ENCODE measurements around the gene AHR. TPM values are rescaled to one million over a fixed set of nuclear protein-coding genes. Genes with fewer than 3 reads are reported as not detected.

The AHR gene
- total RNA-seq, 1 experiment from 2014 or later = 117 TPM

DNA sequence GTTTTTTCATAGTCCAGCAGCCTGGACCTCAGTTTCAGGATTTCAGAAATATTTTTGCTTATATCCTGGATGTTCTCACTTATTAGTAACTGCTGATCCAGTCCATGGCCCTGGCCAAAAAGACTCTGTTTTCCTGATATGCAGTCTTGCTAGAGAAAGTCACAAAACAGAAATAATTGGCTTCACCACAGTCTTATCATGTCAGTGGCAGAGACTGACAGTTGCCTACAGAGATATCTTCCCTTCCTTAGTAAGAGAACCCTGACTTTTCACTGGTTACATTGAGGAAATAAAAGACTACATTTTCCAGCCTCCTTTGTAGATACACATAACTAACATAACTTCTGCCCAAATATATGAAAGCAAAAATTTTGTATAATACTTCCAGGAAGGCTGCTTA, 56.6 kb downstream of the AHR start:
- no peak overlapping the region for H3K4me3 ChIP-seq
- H3K27me3 ChIP-seq = no peaks in the 10 kb centered on the region
- no peak for DNase-seq
- H3K36me3 ChIP-seq = peaks cover 57% of the 10 kb centered on the region
- H3K9me3 ChIP-seq = peaks cover 13% of the 10 kb centered on the region

DNA sequence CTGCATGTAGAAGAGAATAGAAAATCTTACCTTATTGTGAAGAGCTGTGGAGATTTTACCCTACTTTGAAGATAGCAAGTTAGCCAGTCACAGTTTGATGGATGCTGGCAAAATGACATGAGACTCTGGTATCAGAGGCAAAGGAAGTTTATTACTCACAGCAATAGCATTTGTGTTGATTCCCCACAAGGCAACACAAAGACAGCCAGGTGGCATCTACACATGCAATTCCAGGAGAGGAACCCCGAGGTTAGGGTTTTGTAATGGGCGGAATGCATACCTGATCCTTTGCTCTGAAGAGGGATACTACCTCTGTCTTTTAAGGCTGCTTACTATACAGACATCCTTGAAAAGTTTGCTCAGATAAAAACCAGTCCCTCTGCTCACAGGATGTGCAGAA, 59.5 kb downstream of the AHR start:
- H3K27me3 ChIP-seq = no peaks in the 10 kb centered on the region
- no peak overlapping the region for H3K4me3 ChIP-seq
- no peak for DNase-seq
- H3K9me3 ChIP-seq = no peaks in the 10 kb centered on the region
- peaks cover 36% of the 10 kb centered on the region for H3K36me3 ChIP-seq

DNA sequence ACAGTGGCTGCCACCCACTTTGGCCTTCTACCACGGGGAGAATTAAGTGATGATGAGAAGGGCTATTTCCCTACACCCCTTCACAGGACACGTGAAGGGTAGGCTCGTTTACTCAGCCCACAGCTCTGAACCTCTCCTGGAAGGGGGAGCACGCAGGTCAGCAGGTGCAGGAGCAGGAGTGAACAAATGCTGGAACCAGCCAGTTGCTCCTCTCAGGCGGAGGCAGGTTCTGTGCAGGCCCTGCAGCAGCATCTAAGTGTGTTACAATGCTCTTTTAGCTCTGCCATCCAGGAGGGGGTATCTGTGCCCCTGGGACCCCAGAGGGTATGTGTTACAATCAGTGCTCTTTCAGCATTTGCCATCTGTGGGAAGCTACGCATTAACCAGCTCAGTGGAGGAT, 61.2 kb downstream of the AHR start:
- no peak for DNase-seq
- Histone ChIP-seq H3K27me3 (no peaks in the 10 kb centered on the region), H3K9me3 (no peaks in the 10 kb centered on the region), H3K4me3 (no peak overlapping the region), H3K36me3 (peaks cover 28% of the 10 kb centered on the region)

DNA sequence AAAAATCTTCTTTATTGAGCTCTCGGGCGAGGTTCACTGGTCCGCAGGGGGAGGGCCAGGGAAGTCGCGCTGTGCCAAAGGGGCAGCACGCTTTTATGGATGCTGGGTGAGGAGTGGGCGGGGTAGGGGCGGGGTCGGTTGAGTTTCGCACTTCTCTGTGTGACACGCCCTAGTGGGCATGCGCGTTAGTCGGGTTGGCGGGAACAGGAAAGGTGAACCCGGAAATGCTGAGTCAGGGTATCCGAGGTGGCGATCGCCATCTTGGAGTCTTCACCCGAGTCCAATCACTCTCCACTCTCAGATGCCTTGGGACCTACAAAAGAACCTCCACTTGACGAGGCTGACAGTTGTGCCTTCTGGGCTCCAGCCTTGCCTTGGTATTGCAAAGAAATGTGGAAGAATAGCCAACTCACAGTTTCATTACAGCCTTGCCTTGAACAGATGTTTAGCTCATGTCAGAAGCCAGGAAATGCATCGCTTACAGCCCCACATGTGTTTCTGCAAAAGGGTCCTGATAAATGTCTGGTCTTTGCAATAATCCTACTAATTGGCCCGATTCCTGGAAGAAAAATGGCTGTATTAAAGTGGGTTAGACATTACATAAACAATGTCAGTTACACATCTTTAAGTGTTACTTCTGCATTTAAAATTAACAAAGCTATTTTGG, 64.1 kb downstream of the AHR start:
- no peak for DNase-seq
- Histone ChIP-seq H3K27me3 (no peaks in the 10 kb centered on the region), H3K36me3 (peaks cover 12% of the 10 kb centered on the region), H3K4me3 (no peak overlapping the region), H3K9me3 (no peaks in the 10 kb centered on the region; the same call in 1 of the 2 replicates)

DNA sequence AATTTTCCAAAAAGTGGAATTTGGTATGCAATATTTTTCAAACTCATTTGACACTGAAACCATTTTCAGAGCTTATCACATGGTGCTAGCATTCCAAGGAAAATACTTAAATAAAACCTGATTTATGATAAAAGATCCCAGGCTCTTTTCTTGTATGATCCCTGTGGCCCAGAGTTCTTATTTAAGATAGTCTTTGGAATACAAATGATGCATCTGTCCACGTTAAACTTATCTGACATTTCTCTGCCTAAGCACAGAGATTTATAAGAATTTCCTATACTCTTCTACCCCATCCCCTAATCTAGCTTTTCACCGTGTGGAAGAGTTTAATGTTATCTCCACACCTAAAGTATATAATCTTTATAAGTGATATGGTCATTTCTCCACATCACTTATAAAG, 66.2 kb downstream of the AHR start:
- no peak overlapping the region for H3K4me3 ChIP-seq
- no peak for DNase-seq
- H3K9me3 ChIP-seq = no peaks in the 10 kb centered on the region; the same call in 1 of the 2 replicates
- no peaks in the 10 kb centered on the region; the same call in 1 of the 2 replicates for H3K36me3 ChIP-seq
- no peaks in the 10 kb centered on the region for H3K27me3 ChIP-seq

DNA sequence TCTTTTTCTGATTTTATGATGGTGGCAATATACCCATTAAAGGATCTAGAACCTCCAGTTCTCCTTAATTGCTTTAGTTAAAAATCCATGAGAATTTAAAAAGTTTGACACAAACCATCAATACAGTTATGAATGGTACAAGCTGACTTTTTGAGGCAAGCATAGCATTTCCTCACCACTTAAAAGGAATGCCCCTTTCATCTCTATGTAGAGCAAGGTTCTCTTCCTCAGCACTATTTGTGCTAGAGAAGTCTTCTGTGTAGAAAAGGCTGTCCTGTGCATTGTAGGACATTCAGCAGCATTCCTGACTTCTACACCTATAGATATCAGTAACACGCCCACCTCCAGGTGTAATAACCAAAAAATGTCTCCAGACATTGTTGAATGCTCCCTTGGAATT, 67.3 kb downstream of the AHR start:
- DNase-seq = no peak
- Histone ChIP-seq H3K4me3 (no peak overlapping the region), H3K36me3 (no peaks in the 10 kb centered on the region; the same call in 1 of the 2 replicates), H3K27me3 (no peaks in the 10 kb centered on the region), H3K9me3 (no peaks in the 10 kb centered on the region; the same call in 1 of the 2 replicates)

DNA sequence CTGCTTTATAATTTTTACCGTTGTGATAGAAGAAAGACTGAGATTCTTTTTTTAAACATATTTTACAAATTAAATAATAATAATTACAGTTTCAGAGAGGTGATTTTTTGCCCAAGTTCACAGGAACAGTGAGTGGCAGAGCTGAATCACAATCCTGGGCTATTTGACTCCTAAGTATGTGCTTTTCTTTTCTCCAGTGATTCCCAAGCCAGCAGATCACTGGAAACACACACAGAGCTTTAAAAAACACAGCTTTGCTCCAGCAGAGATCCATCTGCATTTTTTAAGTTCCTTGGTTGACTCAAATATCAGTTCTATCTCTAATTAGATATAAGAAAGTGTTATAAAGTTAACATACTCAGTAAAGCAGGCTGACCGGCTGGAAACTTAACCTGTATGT, 69.0 kb downstream of the AHR start:
- Histone ChIP-seq H3K9me3 (no peaks in the 10 kb centered on the region; the same call in 1 of the 2 replicates), H3K27me3 (no peaks in the 10 kb centered on the region), H3K36me3 (no peaks in the 10 kb centered on the region), H3K4me3 (no peak overlapping the region)
- DNase-seq = no peak

DNA sequence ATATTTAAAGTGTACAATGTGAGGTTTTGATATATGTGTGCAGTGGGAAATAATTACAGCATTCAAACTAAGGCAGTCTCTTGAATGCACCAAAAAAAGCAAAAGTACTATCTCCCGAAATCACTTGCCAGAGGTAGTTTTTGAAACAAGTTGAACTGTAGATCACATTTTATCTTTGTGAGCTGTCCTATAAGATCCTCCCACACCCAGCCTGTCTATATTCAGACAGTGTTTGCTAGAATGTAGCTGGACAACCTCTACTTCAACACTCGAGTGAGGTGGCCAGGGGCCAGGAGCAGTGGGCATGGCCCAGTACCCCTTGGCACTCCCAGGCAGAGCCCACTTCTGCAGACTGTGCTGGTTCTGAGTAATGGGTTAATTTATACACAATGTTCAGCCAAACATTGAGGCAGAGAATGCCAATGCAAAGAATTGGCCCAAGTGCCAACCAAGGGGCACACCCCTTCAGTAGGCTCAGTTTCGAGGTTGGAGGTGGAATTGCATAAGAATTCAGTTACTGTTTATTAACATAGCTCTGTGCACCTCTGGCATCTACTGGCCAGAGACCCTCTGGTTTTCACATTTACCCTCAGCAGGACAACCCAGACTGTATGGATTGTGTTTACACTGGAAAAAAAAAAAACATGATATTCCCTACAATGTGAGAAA, 70.5 kb downstream of the AHR start:
- peak; percentile 53 for DNase-seq
- Histone ChIP-seq H3K27me3 (no peaks in the 10 kb centered on the region), H3K9me3 (no peaks in the 10 kb centered on the region; the same call in 1 of the 2 replicates), H3K36me3 (no peaks in the 10 kb centered on the region), H3K4me3 (no peak overlapping the region)

DNA sequence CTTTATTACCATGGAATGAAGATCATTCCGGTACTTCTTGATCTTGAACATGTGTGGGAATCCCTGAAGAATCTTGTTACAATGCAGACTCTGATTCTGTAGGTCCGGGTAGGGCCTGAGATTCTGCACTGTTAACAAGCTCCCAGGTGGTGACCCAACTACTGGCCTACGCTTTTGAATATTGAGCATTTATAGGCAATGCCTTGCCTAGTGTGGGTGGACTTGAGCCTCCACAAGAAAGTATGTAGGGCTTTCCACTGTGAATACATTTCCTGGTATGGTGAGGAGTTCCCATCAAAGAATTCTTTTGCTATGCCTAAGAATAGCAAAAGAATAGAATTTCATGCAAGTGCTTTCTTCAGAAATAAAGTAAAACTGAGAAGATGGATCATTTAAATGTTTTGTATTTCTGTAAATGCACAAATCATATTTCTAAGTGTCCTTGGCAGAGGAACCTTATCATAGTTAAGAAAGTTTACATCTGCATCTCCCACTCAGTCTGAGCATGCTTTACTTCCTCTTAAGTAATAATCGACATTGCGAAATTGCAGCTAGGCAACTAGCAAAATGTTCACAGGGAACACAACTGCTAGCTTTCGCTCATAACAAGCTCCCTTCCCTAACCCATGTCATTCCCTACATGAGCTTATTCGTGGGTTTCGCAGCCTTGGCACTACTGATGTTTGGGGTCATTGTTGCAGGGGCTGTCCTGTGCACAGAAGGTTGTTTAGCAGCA, 71.4 kb downstream of the AHR start:
- no peaks in the 10 kb centered on the region; the same call in 1 of the 2 replicates for H3K9me3 ChIP-seq
- no peaks in the 10 kb centered on the region for H3K27me3 ChIP-seq
- DNase-seq = peak; percentile 15
- H3K36me3 ChIP-seq = no peaks in the 10 kb centered on the region
- H3K4me3 ChIP-seq = no peak overlapping the region

DNA sequence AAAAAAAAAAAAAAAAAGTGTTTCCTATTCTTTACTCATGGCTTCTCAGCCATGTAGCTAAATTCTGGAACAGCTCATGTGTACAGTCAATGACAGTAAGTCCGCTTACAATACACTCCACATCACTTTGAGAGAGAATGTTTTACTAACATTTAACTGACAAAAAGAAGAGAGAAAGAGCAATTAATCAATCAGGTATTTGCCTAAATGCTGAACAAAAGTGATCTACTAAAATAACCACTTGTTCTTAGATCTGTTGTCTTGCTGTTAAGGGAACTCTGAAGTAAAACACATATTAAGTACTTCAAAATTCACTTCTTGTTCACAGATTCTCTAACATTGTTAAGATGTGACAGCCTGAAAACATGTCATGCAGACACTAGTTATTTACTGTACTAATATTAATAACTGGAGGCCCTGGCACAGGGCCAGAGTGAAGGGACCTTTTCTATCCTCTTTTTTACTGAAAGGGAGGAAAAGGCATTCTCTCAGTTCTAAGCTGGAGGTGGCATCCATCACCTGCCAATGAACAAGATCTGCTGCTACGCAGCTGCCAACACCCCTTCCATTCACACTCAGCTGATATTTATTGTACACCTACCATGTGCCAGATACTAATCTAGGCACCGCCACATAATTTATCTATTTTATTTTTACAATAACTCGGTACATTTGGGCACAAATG, 72.6 kb downstream of the AHR start:
- H3K4me3 ChIP-seq = no peak overlapping the region
- no peaks in the 10 kb centered on the region for H3K36me3 ChIP-seq
- DNase-seq = peak; percentile 21
- H3K27me3 ChIP-seq = no peaks in the 10 kb centered on the region
- no peaks in the 10 kb centered on the region; the same call in 1 of the 2 replicates for H3K9me3 ChIP-seq

DNA sequence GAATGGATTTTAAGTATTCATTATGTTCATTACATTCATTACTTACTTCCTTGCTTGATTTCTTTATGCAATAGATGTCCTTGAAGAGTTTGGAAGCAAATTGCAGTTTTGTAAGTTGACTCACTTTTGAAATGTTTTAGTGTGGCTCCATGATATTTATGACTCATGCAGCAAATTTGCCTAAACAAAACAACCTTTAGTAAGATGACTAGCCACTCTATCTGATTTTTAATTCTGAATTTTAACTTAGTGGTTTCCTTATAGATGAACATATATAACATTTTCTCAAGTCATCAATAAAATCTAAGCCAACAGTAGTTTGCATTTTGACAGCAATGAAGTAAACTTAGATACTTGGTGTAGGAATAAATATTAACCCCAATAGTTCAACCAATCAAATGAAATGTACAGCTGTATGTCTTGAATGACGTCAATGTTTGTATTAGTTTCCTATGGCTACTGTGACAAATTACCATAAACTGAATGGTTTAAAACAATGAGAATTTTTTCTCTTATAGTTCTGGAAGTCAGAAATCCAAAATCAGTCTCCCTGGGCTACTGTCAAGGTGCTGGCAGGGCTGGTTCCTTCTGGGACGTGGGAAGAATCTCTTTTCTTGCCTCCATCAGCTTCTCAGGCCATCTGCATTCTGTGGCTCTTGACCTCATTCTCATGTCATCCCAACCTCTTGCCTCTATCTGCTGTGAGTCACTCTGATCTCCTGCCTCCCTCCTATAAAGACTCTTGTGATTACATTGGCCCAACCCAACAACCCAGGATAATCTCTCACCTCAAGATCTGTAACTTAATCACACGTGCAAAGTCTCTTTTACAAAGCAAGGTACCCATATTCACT, 73.4 kb downstream of the AHR start:
- H3K4me3 ChIP-seq = no peak overlapping the region
- no peaks in the 10 kb centered on the region for H3K27me3 ChIP-seq
- DNase-seq = peak; percentile 72
- no peaks in the 10 kb centered on the region for H3K9me3 ChIP-seq
- no peaks in the 10 kb centered on the region for H3K36me3 ChIP-seq

DNA sequence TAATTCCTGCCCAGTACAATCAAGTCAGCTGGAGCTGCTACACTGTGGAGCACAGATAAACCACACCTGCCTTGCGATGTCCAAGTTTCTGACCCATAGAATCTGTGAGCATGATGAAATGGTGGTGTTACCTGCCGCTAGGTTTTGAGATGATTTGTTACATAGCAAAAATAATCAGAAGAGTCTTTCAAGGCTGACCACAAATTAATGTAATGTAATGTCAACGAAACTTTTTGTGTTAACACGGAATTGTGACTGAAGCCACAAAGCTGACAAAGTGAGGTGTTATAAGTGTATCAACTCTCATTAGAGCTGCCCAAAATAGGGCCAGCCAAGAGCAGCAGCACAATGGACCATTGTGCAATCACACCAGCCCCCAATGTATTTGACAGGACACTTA, 75.7 kb downstream of the AHR start:
- no peaks in the 10 kb centered on the region for H3K36me3 ChIP-seq
- no peaks in the 10 kb centered on the region for H3K27me3 ChIP-seq
- H3K9me3 ChIP-seq = no peaks in the 10 kb centered on the region
- no peak for DNase-seq
- no peak overlapping the region for H3K4me3 ChIP-seq

DNA sequence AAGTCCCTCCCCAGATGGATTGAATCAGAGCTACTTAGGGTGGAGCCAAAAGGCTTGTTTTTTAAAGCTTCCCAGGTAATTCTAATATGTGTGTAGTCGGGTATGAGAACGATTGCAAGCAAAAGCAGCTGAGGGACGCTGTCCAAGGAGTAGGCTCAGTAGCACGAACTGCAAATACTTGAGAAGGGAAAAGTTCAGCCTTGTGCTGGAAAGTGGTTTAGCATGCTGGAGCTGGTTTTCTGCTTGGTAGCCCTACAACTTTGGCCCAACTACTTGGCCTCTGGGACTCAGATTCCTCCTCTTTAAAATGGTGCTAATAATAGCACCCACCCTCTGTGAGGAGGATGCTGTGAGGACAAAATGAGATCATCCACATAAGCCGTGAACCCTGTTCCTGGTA, 76.2 kb downstream of the AHR start:
- Histone ChIP-seq H3K36me3 (no peaks in the 10 kb centered on the region), H3K27me3 (no peaks in the 10 kb centered on the region), H3K4me3 (no peak overlapping the region), H3K9me3 (no peaks in the 10 kb centered on the region)
- no peak for DNase-seq

DNA sequence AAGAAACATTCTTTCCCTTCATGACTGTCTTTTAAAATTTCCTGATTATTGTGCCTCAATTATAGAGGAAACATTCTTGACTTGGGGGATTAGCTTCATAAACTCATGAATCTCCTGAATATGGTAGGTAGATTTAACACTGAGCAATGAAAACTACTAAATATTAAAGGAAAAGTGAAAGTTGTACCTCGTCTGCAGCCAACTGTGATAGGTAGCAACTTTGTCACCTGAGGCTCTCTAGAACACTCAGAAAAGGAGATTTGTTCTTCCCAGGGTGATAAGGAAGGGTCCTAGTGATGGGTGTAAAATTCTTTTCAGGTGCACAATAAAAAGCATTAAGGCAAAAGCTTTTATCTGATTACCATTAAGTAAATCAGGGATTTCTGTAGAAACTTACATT, 78.1 kb downstream of the AHR start:
- Histone ChIP-seq H3K4me3 (no peak overlapping the region), H3K36me3 (no peaks in the 10 kb centered on the region), H3K27me3 (no peaks in the 10 kb centered on the region), H3K9me3 (no peaks in the 10 kb centered on the region)
- no peak for DNase-seq

DNA sequence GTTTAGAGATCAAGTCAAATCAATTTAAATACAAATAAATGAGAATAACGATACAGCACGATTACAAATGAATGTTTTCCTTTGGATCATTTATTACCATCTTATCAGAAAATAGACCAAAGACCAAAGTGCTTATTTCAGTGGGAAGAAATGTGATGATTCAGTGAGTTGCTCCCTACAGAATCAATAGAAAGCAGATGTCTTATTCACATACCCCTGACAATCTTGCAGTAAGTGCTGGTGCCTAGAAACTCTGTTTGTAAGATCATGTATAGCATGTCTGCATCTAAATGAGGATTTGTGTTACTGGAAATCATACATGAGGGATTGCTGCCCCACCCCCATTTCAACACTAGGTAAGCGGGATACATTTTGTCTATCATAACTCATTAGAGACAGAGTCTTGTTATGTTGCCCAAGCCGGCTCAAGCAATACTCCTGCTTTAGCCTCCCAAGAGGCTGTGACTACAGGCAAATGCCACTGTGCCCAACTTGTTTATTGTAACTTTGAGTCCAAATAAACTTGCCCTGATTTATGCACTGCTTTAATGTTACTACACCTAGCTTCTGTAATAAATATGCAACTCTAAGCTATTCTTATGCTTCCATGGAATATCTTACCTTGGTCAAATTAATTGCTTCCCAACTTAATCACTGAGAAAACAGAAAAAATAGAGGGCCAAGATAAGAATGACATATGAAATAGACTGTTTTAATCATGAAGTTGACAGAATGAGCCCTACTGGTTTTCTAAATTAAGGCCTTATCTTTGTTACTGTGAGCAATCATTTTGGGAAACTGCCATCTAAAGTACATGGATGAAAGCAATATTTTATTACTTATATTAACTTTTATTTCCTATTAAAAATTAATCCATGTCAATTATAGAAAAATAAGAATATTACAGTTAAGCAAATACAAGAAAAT, 82.5 kb downstream of the AHR start:
- Histone ChIP-seq H3K36me3 (no peaks in the 10 kb centered on the region), H3K9me3 (0 out of 2 replicates have a peak, but pooled peaks cover 2% of the 10 kb centered on the region), H3K27me3 (no peaks in the 10 kb centered on the region), H3K4me3 (no peak overlapping the region)
- no peak for DNase-seq

Measured in MG63 (cell line).